HepG2 (cell line): ENCODE data around the gene PPP1CC. TPM values are rescaled to one million over a fixed set of nuclear protein-coding genes. Genes with fewer than 3 reads are reported as not detected.

ENCODE experiments used
- ATAC-seq: fragments of 200-7000 bp; cut with Tn5 transposase; 3 replicates; pipeline ENCODE4 v1.9.1; 2020; ENCODE audit warnings: mild to moderate bottlenecking, moderate library complexity
- BruUV-seq: library from RNA; stranded (reverse); fragments of 400-500 nt; replicated peaks from 2 replicates; lab custom pipeline; 2021; lab: Mats Ljungman, UMichigan
- CTCF ChIA-PET: fragments of 300-600 bp; formaldehyde crosslinking; extraction: SDS; loops from one replicate; lab custom pipeline; 2021; ENCODE audit warnings: low total read pairs, inconsistent platforms, low intra/inter-chr PET ratio; lab: Yijun Ruan, JAX
- POLR2A ChIA-PET: fragments of 350-600 bp; sonication (Branson Sonifier 250); formaldehyde crosslinking; loops from one replicate; lab custom pipeline; 2020; ENCODE audit warnings: antibody characterized with exemption, inconsistent platforms; lab: Yijun Ruan, JAX
- DNase-seq: peaks from one replicate; pipeline ENCODE4 v3.0.0-alpha.2; 2015; ENCODE audit warnings: low spot score
- FAIRE-seq: peaks from 3 replicates; lab custom pipeline; 2011; peaks lifted over from hg19 to GRCh38; lab: Jason Lieb, UNC
- H2AFZ ChIP-seq: one replicate; pipeline ENCODE4 v1.6.1; 2011; ENCODE audit warnings: low read length, inconsistent platforms
- H3K27ac ChIP-seq: fragments of 300-600 bp; 3 replicates; pipeline ENCODE4 v1.8.0; 2011; ENCODE audit warnings: mixed run types, mild to moderate bottlenecking, mixed read lengths, low read length, inconsistent platforms; ENCODE audit not compliant: insufficient read depth; ENCODE audit errors: extremely low read length
- H3K27me3 ChIP-seq, 2 experiments: fragments of 200-600 bp in 1 of 2; 2 replicates in 1 of 2; 3 replicates in 1 of 2; pipeline versions ENCODE4 v1.6.0 to v1.8.0; 2011; ENCODE audit warnings: low read length in 2 of 2, mild to moderate bottlenecking in 2 of 2, moderate library complexity in 2 of 2, inconsistent platforms in 1 of 2; ENCODE audit not compliant: insufficient read depth in 2 of 2, control insufficient read depth in 1 of 2
- H3K36me3 ChIP-seq, 2 experiments: fragments of 200-600 bp in 1 of 2; replicated peaks in 1 of 2; 2 replicates in 1 of 2; 3 replicates in 1 of 2; pipeline versions ENCODE4 v1.5.1 to v1.8.0; 2011; ENCODE audit warnings: low read length in 2 of 2, inconsistent platforms in 1 of 2; ENCODE audit not compliant: insufficient read depth in 2 of 2, control insufficient read depth in 1 of 2
- H3K4me1 ChIP-seq: 2 replicates; pipeline ENCODE4 v1.5.1; 2012; ENCODE audit warnings: low read length, inconsistent platforms; ENCODE audit not compliant: insufficient read depth
- H3K4me2 ChIP-seq: 2 replicates; pipeline ENCODE4 v1.6.0; 2011; ENCODE audit warnings: low read depth, low read length, inconsistent platforms
- H3K4me3 ChIP-seq, 3 experiments: fragments of 200-600 bp in 1 of 3; sonication (generic), shearing (Covaris generic) in 1 of 3; replicated peaks in 1 of 3; 2 replicates each; pipeline ENCODE4 v1.5.1; 2011 to 2016; ENCODE audit warnings: low read length in 3 of 3, inconsistent platforms in 2 of 3, low read depth in 2 of 3, mild to moderate bottlenecking in 2 of 3, control low read depth in 1 of 3, mixed read lengths in 1 of 3; ENCODE audit not compliant: insufficient read depth in 1 of 3
- H3K79me2 ChIP-seq: one replicate; pipeline ENCODE4 v1.6.1; 2011; ENCODE audit warnings: low read length, inconsistent platforms; ENCODE audit not compliant: insufficient read depth
- H3K9ac ChIP-seq: 2 replicates; pipeline ENCODE4 v1.6.0; 2011; ENCODE audit warnings: mild to moderate bottlenecking, low read depth, low read length, inconsistent platforms; ENCODE audit not compliant: insufficient read depth
- H3K9me3 ChIP-seq: 2 replicates; pipeline ENCODE4 v1.5.1; 2012; ENCODE audit warnings: mild to moderate bottlenecking, low read length
- H4K20me1 ChIP-seq: 2 replicates; pipeline ENCODE4 v1.6.0; 2011; ENCODE audit warnings: inconsistent platforms, mild to moderate bottlenecking, low read length, moderate library complexity; ENCODE audit not compliant: insufficient read depth
- RBAK ChIP-seq: sonication (generic); formaldehyde crosslinking; IDR thresholded peaks from 2 replicates; pipeline ENCODE4 v1.5.1; 2020; ENCODE audit warnings: mild to moderate bottlenecking, missing genetic modification reagents
- SIX4 ChIP-seq: sonication (generic); formaldehyde crosslinking; IDR thresholded peaks from 2 replicates; pipeline ENCODE4 v1.4.0; 2020; ENCODE audit warnings: missing genetic modification reagents
- TGIF2 ChIP-seq: IDR thresholded peaks from 2 replicates; pipeline ENCODE4 v1.6.1; 2016; ENCODE audit warnings: control low read depth, missing compliant biosample characterization
- ZNF768 ChIP-seq: sonication (generic); formaldehyde crosslinking; IDR thresholded peaks from 2 replicates; pipeline ENCODE4 v1.4.0; 2020; ENCODE audit warnings: missing genetic modification reagents
- WGBS: methylation state at CpG from one replicate; pipeline ENCODE4 v1.1.6; 2017; ENCODE audit warnings: low lambda C conversion rate; 5-methylcytosine and 5-hydroxymethylcytosine counted together
- in situ Hi-C: cut with HindIII; loops from 2 replicates; pipeline ENCODE4 v1.10.0; 2017; ENCODE audit warnings: low pct_unique_long_range_greater_than_20kb; ENCODE audit not compliant: extremely low pct_ligation_motif_present
- intact Hi-C: fragments of 100-400 bp; cut with micrococcal nuclease; formaldehyde crosslinking; loops from one replicate; pipeline ENCODE4 v1.10.0; 2022; ENCODE audit not compliant: unreplicated experiment
- polyA plus RNA-seq, 8 experiments: library from polyadenylated mRNA; depleted of rRNA in 3 of 8; stranded (reverse) in 7 of 8; unstranded in 1 of 8; fragments of >200 nt; fragmentation: Illumina TruSeq in 4 of 8; extraction: Trizol in 4 of 8; gene quantifications; 2 replicates each; pipeline versions ENCODE4 v1.2.1 to v1.2.3, GENCODE V29; 2011 to 2016; ENCODE audit warnings: low read depth in 4 of 8, missing spikeins in 1 of 8, mixed read lengths in 1 of 8; ENCODE audit not compliant: insufficient read depth in 1 of 8
- total RNA-seq, 5 experiments: library from RNA; depleted of rRNA; stranded (reverse); fragments of >200 nt; fragmentation: Illumina TruSeq; extraction: Trizol; gene quantifications; 2 replicates each; pipeline ENCODE4 v1.2.3, GENCODE V29; 2016; ENCODE audit warnings: low read depth in 1 of 5

PPP1CC gene
- total and polyA plus RNA-seq, 2 of the 13 experiments (the other 11 are each of a cell fraction or from before 2014, with no cell fraction given), result 178 to 187 TPM

DNA sequence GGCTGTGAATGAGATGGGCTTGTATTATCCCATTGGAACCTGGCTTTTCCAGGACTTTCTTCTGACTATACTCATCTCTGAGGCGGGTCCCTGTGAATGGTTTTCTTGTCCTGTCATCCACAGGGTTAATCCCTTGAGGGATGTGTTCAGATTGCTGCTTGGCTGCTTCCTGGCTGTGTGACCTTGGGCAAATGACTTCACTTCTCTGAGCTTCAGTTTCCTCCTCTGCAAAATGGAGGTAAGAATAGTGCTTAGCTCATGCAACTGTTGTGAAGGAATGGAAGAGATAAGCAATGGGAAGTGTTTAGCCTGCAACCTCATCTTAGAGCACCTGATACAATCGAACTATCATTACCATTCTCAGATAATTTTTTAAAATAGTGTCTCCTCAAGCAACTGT, 32.1 kb upstream of the PPP1CC start:
- Histone ChIP-seq H3K27ac (no peak overlapping the region), H3K9me3 (no peaks in the 10 kb centered on the region), H3K4me3 (no peak overlapping the region), H3K4me2 (no peak overlapping the region), H2AFZ (no peak overlapping the region), H4K20me1 (no peaks in the 10 kb centered on the region), H3K79me2 (no peaks in the 10 kb centered on the region), H3K27me3 (no peaks in the 10 kb centered on the region), H3K36me3 (no peaks in the 10 kb centered on the region), H3K9ac (no peak overlapping the region)
- in situ Hi-C loops, result no loop called here
- DNase-seq (no peak), FAIRE-seq (no peak)
- intact Hi-C loops, result no loop called here
- 11% methylated on average over 2 of the region's 2 CpGs for WGBS
- BruUV-seq, result no TSS peak
- CTCF ChIA-PET, result no interaction called here
- no peak for TF ChIP-seq TGIF2
- peak; percentile 54; the same call in 1 of the 2 replicates for TF ChIP-seq ZNF768
- TF ChIP-seq, all 625 proteins: peak for 1
- H3K4me1 ChIP-seq, result 0 out of 2 replicates have a peak, but pooled peaks cover 6% of the 10 kb centered on the region
- no peak for ATAC-seq
- POLR2A ChIA-PET, result no interaction called here

DNA sequence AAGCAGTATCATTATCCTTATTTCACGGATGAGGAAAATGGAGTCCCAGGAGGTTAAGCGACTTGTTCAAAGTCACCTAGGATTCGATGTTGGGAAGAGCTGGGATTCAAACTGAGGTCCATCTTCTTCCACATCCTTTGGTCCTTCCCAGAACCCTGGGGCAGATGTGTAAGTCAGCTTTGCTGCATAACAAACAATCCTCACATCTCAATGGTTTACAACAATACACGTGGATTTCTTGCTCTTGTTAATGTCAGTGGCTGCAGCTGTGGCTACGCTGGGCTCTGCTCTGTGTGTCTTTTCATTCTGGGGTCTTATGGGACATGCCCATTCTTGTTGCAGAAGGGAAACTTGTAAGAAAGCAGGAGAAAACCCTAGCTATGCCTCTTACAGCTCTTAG, 26.3 kb upstream of the PPP1CC start:
- 71% methylated on average over 5 of the region's 5 CpGs for WGBS
- no peak overlapping the region for H3K9ac ChIP-seq
- no peak for FAIRE-seq
- no peaks in the 10 kb centered on the region for H4K20me1 ChIP-seq
- in situ Hi-C loops (no loop called here), intact Hi-C loops (no loop called here)
- no peak overlapping the region for H3K4me3 ChIP-seq
- peaks cover 21% of the 10 kb centered on the region for H3K4me1 ChIP-seq
- no peaks in the 10 kb centered on the region for H3K9me3 ChIP-seq
- no peak for DNase-seq
- no TSS peak for BruUV-seq
- ChIA-PET POLR2A (no interaction called here), CTCF (no interaction called here)
- no peak overlapping the region for H2AFZ ChIP-seq
- no peak overlapping the region for H3K27ac ChIP-seq
- ATAC-seq, result no peak
- H3K79me2 ChIP-seq, result no peaks in the 10 kb centered on the region
- no peak overlapping the region for H3K4me2 ChIP-seq
- TF ChIP-seq SIX4 (CRISPR knock-in tag), result no peak
- peak; percentile 95 for TF ChIP-seq RBAK (CRISPR knock-in tag)
- H3K36me3 ChIP-seq, result no peaks in the 10 kb centered on the region
- H3K27me3 ChIP-seq, result no peaks in the 10 kb centered on the region
